NB4 (cell line): ENCODE measurements around the gene PLA2G12A.

ENCODE experiments used
- DNase-seq: peaks from one replicate; pipeline ENCODE4 v3.0.0; 2010; ENCODE audit warnings: low read depth
- H3K4me3 ChIP-seq: one replicate; pipeline ENCODE4 v1.5.1; 2011; ENCODE audit warnings: mild to moderate bottlenecking, low read depth, low read length, moderate library complexity
- CTCF ChIP-seq: IDR thresholded peaks from one replicate; pipeline ENCODE4 v1.5.1; 2012; ENCODE audit warnings: low read depth, low read length
- MAX ChIP-seq: IDR thresholded peaks from 2 replicates; pipeline ENCODE4 v1.6.1; 2011; ENCODE audit warnings: low read depth, low read length
- MYC ChIP-seq: IDR thresholded peaks from 2 replicates; pipeline ENCODE4 v1.6.1; 2011; ENCODE audit warnings: low read depth, low read length
- POLR2A ChIP-seq: IDR thresholded peaks from 2 replicates; pipeline ENCODE4 v1.6.1; 2011; ENCODE audit warnings: mild to moderate bottlenecking; ENCODE audit not compliant: insufficient read length; ENCODE audit errors: extremely low read depth

PLA2G12A gene

GRCh38 chr4:109754093-109754857 lies 24.4 kb upstream of the PLA2G12A start:
- no peak overlapping the region for H3K4me3 ChIP-seq
- no peak for DNase-seq
- TF ChIP-seq MAX (no peak), MYC (no peak)

GRCh38 chr4:109752525-109752924 lies 22.7 kb upstream of the PLA2G12A start:
- DNase-seq = peak; percentile 24
- no peak overlapping the region for H3K4me3 ChIP-seq
- TF ChIP-seq POLR2A (no peak), MYC (no peak), CTCF (no peak), MAX (no peak)

GRCh38 chr4:109751852-109752251 lies 22.0 kb upstream of the PLA2G12A start:
- DNase-seq = no peak
- TF ChIP-seq MAX (no peak), POLR2A (no peak)
- no peak overlapping the region for H3K4me3 ChIP-seq

- H3K4me3 ChIP-seq = no peak overlapping the region
- DNase-seq = no peak
- TF ChIP-seq MYC (no peak), CTCF (no peak), MAX (no peak), POLR2A (no peak)
Observed at GRCh38 chr4:109750652-109751244, 20.9 kb upstream of the PLA2G12A start.

- no peak for DNase-seq
- TF ChIP-seq POLR2A = no peak
- TF ChIP-seq CTCF = no peak
- no peak for TF ChIP-seq MAX
- TF ChIP-seq MYC = no peak
- no peak overlapping the region for H3K4me3 ChIP-seq
Observed at GRCh38 chr4:109749388-109750082, 19.7 kb upstream of the PLA2G12A start.

- TF ChIP-seq CTCF (no peak), MYC (no peak), MAX (no peak), POLR2A (no peak)
- no peak for DNase-seq
- H3K4me3 ChIP-seq = no peak overlapping the region
Observed at GRCh38 chr4:109748114-109748513, 18.2 kb upstream of the PLA2G12A start.
